Stimulated activated CD4-positive, alpha-beta T cell treated with anti-CD3 and anti-CD28 coated beads, Interleukin-12 subunit alpha, Interleukin-12 subunit beta, amount 100 ng/mL, for 24 hours (primary cell): Measurements from ENCODE around the gene KRTAP9-1.
"Not testable (repeated sequence)": the region's sequence is repeated elsewhere in the genome, so short reads cannot be mapped to it uniquely, and the experiment has no call there.

ENCODE experiments used
- DNase-seq, 2 experiments: peaks; one replicate each; pipeline ENCODE4 v3.0.0-alpha.2; 2020; ENCODE audit warnings: low read depth in 2 of 2

The KRTAP9-1 gene

GRCh38 chr17:41178843-41179616 lies 10.7 kb upstream of the KRTAP9-1 start:
- DNase-seq: no peak

GRCh38 chr17:41184480-41184961 lies 5.2 kb upstream of the KRTAP9-1 start, which contains the start of gene KRTAP4-1:
Gene KRTAP4-1, minus strand, starts transcription at chr17:41184911. Its CDS starts 57 bp downstream, at chr17:41184854.
- no peak for DNase-seq

- DNase-seq: no peak
Observed at GRCh38 chr17:41185001-41185400, 4.7 kb upstream of the KRTAP9-1 start.

DNA sequence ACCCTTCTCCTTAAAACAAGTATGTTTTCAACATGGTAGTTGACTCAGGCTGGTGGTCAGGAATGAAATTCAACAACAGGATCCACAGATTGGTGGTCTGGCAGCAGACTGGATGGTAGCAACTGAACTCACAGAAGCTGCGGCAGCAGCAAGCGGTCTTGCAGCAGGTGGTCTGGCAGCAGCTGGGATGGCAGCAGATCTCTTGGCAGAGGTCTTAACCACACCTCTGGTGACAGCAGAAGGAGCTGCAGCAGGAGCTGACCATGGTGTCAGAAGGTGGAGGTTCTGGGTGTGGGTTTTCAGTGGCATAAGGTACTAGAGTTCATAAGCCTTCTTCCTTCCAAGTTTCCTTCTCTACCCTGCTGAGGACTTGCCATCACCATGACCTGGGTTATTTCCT lies 2.8 kb upstream of the KRTAP9-1 start:
- DNase-seq: no peak

GRCh38 chr17:41190328-41190727 lies 641 bp downstream of the KRTAP9-1 start:
- no peak for DNase-seq

DNA sequence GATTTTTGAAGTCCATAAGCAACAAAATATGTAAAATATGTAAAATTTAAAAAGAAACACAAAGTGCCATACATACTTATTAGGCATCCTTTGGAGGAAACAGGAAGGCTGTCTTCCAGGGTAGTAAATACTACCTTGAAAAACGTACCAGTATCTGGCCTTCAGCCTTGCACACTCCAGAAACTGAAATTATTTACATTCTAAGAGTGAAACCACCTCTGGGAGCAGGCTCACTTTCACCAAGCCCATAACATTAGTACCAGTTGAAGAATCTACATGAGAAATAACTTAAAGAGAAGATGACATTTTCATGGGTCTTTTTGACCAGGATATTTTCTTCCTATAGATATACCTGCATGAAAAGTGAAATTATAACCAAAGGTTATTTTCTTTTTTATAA lies 6.4 kb downstream of the KRTAP9-1 start:
- DNase-seq: no peak

DNA sequence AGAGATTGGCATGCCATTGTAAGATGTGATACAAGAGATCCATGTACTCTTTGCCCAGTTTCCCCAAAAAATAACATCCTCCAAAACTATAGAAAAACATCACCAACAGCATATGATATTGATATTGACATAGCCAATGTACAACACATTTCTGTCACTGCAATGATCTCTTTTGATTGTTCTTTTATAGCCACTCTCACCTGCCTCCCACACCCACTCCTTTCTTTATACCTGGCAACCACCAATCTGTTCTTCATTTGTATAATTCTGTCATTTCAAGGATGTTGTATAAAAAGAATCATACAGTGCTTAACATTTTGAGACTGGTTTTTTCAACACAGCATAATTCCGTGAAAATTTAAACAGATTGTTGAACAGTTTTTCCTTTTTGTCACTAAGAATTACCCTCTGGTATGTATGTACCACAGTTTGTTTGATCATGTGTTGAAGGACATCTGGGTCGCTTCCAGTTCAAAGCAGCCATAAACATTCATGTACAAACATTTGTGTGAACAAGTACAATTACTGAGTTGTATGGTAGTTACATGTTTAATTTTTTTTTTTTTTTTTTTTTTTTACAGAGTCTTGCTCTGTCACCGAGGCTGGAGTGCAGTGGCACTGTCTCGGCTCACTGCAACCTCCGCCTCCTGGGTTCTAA lies 9.9 kb downstream of the KRTAP9-1 start:
- no peak for DNase-seq

DNA sequence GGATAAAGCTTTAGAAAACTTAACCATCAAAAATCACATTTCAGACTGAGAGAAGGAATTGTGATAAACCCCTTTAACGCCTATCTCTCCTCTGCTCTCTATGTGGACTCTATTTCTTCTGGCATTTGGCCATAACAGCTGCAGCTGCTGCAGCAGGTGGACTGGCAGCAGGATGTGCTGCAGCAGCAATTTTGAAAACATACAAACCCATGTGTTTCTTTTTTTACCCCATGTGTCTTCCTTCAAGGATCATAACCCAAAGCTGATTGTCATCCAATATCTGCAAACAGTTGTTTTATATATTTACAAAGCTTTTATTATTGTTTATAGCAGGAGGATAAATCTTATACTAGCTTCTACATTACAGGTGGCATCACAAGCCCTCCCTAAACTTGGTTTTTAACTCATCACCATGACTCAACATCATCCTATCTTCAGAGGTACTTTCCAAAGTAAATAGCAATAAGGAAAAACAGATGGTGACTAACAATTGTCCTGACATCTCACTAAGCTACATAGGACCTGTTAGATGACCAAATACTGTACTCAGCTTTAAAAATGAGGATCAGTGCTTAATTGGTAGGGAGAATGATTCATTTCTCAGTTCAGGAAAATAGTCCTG lies 22.3 kb downstream of the KRTAP9-1 start:
- no peak for DNase-seq

- no peak for DNase-seq
Observed at GRCh38 chr17:41212524-41213169, 23.0 kb downstream of the KRTAP9-1 start.

DNA sequence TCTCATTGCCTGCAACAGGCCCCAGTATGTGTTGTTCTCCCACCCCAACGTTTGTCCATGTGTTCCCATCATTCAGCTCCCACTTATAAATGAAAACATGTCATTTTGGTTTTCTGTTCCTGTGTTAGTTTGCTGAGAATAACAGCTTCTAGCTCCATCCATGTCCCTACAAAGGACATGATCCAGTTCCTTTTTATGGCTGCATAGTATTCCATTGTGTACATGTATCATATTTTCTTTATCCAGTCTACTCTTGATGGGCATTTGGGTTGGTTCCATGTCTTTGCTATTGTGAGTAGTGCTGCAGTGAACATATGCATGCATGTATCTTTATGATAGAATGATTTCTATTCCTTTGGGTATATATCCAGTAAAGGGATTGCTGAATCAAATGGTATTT lies 26.0 kb downstream of the KRTAP9-1 start:
- no peak for DNase-seq

DNA sequence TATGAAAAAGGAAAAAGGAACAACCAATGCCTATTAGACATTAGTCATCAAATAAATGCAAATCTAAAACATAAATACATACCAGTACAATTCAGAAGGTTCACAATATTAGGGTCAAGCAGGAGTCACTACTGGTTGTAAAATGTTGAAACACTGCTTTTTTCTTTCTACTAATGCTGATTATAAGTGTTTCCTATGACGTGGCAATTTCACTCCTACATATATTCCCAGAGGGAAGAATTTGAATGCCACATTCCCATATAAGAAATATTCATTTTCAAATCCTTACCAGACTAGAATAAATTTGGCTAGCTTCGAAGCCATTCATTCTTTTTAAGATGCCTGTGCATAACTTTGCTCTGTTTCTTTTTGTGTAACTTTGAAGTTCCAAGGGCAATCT lies 34.1 kb downstream of the KRTAP9-1 start:
- no peak for DNase-seq

DNA sequence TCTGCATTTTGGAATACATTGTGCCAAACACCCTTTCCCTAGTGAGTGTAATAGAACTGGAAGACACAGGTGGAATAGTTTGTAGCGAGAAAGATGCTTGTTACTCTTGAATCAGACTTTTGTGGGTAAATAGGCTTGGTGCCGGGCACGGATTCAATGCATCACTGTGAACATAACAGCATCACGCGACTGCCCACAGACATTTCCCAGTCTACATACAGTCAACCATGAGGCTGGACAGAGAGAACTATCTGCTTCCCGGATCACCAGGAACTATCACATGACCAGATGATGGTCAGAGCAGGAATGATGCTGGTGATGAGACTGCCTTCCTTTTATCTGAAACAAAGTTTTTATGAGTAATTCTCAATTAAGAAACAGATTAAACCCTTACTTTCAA lies 36.4 kb downstream of the KRTAP9-1 start:
- no peak for DNase-seq

DNA sequence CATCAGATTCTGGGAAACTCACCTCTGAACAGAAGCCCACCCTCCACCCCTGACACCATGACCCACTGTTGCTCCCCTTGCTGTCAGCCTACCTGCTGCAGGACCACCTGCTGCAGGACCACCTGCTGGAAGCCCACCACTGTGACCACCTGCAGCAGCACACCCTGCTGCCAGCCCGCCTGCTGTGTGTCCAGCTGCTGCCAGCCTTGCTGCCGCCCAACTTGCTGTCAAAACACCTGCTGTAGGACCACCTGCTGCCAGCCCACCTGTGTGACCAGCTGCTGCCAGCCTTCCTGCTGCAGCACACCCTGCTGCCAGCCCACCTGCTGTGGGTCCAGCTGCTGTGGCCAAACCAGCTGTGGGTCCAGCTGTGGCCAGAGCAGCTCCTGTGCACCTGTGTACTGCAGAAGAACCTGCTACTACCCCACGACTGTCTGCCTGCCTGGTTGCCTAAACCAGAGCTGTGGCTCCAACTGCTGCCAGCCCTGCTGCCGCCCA lies 37.0 kb downstream of the KRTAP9-1 start, which contains the start of gene KRTAP9-2:
KRTAP9-2 (plus strand) TSS at position 51 of the 498 bp plus-strand sequence; CDS start at position 58, 7 bp downstream.
- not testable (repeated sequence) for DNase-seq

- DNase-seq: no peak
Observed at GRCh38 chr17:41230094-41230493, 40.4 kb downstream of the KRTAP9-1 start.

DNA sequence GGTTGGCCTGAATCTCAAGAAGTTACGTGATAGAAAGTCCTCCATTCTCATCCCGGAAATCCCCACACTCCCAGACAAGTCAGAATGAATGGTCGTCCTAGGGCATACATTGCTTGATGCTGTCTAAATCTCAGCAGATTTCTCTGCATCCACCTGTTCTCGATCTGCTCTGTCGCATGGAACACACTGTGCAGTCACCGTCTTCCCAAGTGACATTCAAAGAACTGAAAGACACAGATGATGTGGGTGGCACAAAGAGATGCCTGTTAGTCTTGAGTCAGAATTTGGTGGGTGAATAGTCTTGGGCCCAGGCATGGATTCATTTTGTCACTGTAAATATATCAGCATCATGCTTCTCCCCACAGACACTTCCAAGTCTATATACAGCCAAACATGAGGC lies 42.0 kb downstream of the KRTAP9-1 start:
- no peak for DNase-seq

- DNase-seq: not testable (repeated sequence)
Observed at GRCh38 chr17:41232399-41233105, 42.9 kb downstream of the KRTAP9-1 start, which contains the start of gene KRTAP9-3. Gene KRTAP9-3, plus strand, starts transcription at chr17:41232449. Its CDS starts 53 bp downstream, at chr17:41232502.

- not testable (repeated sequence) for DNase-seq
Observed at GRCh38 chr17:41237116-41237515, 47.4 kb downstream of the KRTAP9-1 start.

GRCh38 chr17:41237949-41238437 lies 48.3 kb downstream of the KRTAP9-1 start, which contains the start of gene KRTAP9-8:
Gene KRTAP9-8, plus strand, starts transcription at chr17:41237999. Its CDS starts 53 bp downstream, at chr17:41238052.
- DNase-seq: not testable (repeated sequence)
